ENCODE measurements around the gene TPD52L2.
A peak's percentile ranks its signal among the peaks of the same experiment; 100 is the strongest.
"Not testable (repeated sequence)": the region's sequence is repeated elsewhere in the genome, so short reads cannot be mapped to it uniquely, and the experiment has no call there.

Gene TPD52L2

GRCh38 chr20:63878899-63879663, 14.0 kb downstream of the TPD52L2 start:
- no peak for DNase-seq (ENCODE audit: extremely low read depth in 1 of 2, low read depth in 1 of 2)

DNA sequence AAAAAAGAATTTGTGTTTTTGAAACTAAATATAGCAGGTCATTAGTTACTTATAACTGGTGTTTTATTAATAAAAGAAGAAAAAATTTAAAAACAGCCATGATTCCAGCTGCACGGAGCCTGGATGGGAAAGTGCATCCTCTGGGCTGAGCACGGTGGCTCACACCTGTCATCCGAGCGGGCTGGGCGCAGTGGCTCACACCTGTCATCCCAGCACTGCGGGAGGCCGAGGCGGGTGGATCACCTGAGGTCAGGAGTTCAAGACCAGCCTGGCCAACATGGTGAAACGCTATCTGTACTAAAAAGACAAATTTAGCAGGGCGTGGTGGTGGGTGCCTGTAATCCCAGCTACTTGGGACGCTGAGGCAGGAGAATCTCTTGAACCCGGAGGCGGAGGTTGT, 15.8 kb downstream of the TPD52L2 start:
- DNase-seq (ENCODE audit: extremely low read depth in 1 of 2, low read depth in 1 of 2): not testable (repeated sequence)

DNA sequence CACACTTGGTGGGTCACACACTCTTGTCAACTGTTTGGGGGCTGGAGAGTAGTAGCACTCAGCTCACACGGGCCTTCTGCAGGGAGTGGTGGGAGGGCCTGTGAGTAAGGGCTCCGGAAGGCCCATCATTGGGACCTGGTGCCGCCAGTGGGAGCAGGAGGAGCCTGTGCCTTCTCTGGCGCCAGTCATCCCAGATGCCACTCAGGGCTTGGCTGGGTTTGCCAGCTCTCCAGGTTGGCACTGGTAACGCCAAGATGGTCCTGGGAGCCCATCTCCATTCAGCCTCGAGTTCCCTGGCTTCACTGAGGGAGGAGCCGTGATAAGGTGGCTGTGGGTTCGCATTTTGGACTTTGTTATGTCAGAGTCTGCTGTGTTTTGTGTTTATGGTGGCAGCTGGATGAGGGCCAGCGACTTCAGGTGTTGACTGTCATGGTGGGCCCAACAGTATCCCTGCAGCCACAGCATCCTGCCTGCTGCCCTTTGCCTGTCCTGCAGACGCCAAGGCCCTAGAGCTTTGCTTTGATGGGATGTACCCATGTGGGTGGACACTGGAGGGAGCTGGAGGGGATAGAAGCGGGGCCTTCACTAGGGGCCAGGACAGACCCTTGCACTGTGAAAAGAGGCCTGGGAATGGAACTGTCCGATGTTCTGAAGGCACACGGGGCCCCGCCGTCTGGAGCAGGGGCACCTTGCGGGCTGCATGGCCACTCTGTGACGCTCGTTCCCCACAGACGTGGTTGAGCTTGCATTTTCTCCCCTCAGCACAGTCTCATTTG, 16.6 kb downstream of the TPD52L2 start:
- DNase-seq (ENCODE audit: extremely low read depth in 1 of 2, low read depth in 1 of 2): no peak

- DNase-seq (ENCODE audit: extremely low read depth in 1 of 2, low read depth in 1 of 2): no peak
Observed at GRCh38 chr20:63882257-63883200, 17.5 kb downstream of the TPD52L2 start.

- no peak for DNase-seq (ENCODE audit: extremely low read depth in 1 of 2, low read depth in 1 of 2)
Observed at GRCh38 chr20:63883201-63883593, 18.1 kb downstream of the TPD52L2 start.

GRCh38 chr20:63884506-63885263, 19.6 kb downstream of the TPD52L2 start:
- no peak for DNase-seq (ENCODE audit: extremely low read depth in 1 of 2, low read depth in 1 of 2)

DNA sequence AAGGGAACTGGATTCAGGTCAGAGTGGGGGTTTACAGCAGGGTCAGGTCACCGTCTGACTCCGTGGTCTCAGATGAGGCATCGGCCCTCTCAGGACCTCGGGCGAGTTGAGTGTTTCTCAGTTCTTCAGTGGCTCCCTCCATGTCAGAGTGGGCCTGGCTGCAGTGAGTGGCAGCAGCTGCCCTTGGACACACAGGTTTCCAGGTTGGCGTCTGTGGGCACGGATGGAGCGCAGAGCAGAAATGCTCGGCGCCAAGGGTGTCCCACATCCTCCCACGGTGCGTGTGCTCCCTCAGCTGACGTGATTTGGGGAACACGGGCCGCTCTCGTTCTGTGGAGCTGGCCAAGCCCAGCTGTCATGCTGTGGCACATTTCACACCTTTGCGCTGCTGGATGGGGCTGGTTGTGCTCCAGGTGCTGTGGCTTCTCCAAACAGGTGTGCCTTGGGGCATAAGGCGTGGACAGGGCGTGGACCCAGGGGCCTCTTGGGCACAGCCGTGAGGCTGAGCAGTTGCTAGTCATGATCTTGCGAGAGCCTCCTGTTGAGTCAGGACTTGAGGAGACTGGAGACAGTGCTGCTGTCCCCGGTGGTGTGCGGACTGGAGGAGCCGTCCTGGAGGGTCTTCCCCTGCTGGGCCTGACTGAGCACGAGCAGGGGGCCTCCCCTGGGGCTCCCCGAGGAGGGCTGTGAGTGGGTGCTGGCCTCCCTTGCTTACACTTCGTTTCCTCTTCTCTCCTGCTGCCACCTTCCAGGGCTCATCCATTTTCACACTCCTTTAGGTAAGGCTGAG, 20.4 kb downstream of the TPD52L2 start:
- no peak for DNase-seq (ENCODE audit: extremely low read depth in 1 of 2, low read depth in 1 of 2)

DNA sequence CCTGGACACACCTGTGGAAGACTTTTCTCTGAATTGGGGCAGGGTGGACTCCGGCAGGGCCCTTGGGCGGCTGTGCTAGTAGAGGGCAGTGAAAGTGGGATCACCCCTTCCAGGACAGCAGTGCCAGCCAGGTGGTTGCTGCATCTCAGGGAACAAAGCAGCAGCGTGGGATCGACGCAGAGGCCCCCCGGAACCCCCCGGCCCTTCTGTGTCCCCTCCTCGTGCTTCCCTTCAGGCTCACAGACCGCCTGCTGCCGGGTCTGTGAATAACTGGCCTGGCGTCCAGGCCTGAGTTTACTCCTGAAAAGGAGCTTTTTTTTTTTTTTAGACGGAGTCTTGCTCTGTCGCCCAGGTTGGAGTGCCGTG, 21.0 kb downstream of the TPD52L2 start:
- no peak for DNase-seq (ENCODE audit: extremely low read depth in 1 of 2, low read depth in 1 of 2)

GRCh38 chr20:63886921-63887320, 21.9 kb downstream of the TPD52L2 start:
- no peak for DNase-seq (ENCODE audit: extremely low read depth in 1 of 2, low read depth in 1 of 2)

- DNase-seq (ENCODE audit: extremely low read depth in 1 of 2, low read depth in 1 of 2): no peak
Observed at GRCh38 chr20:63889241-63890200, 24.5 kb downstream of the TPD52L2 start.

DNA sequence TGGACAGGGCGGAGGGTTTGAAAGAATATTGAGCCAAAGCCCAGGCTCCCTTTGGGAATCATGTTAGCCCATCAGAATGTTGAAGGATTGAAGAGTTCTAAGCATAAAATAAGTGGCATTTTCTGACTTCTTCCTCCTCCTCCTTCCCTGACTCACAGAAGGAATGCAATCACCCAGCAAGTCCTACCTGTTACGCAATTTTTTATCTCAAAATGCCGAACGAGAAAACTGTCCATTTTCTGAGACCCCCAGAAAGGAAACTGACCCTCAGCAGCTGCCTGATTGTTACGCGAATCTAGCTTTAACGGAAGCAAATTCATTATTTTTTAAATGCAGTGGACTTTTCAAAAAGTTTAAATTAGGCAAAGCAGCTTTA, 25.1 kb downstream of the TPD52L2 start:
- DNase-seq (ENCODE audit: extremely low read depth in 1 of 2, low read depth in 1 of 2): no peak

DNA sequence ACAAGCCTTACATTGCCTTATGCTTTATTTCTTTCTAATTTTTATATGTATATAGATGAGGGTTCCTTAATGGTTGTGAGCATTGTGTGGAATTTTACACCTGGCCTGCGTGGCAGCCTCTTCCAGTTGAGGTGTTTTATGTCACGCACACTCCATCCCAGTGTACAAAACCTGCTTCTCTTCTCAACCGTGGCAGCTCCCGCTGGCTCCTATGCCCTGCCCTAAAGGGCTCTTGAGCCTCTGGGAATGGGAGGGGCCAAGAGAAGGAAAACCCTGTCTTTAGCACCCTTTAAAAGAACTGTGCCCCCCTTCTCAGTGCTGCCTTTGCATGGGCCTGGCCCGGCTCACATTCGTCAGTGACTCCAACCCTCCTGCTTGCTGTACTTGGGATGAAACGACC, 25.5 kb downstream of the TPD52L2 start:
- DNase-seq (ENCODE audit: extremely low read depth in 1 of 2, low read depth in 1 of 2): no peak

- DNase-seq (ENCODE audit: extremely low read depth in 1 of 2, low read depth in 1 of 2): no peak
Observed at GRCh38 chr20:63891061-63892002, 26.3 kb downstream of the TPD52L2 start.

- DNase-seq (ENCODE audit: extremely low read depth in 1 of 2, low read depth in 1 of 2): no peak
Observed at GRCh38 chr20:63892402-63892801, 27.3 kb downstream of the TPD52L2 start.

- DNase-seq (ENCODE audit: extremely low read depth in 1 of 2, low read depth in 1 of 2): no peak
Observed at GRCh38 chr20:63893999-63894357, 28.9 kb downstream of the TPD52L2 start.

- peak; percentile 86 to 94 for DNase-seq (ENCODE audit: extremely low read depth in 1 of 2, low read depth in 1 of 2)
Observed at GRCh38 chr20:63894358-63895201, 29.5 kb downstream of the TPD52L2 start, which contains the start of gene DNAJC5. Gene DNAJC5 (plus strand): TSS chr20:63895126. CDS start chr20:63928346, 33,220 bp downstream.

All from activated CD8-positive, alpha-beta memory T cell treated with anti-CD3 and anti-CD28 coated beads for 1 hour (primary cell).